Sigmoid colon (tissue), 7 donors: ENCODE data around the gene TOP1. TPM values are rescaled to one million over a fixed set of nuclear protein-coding genes. Genes with fewer than 3 reads are reported as not detected.

Source experiments
- DNase-seq: peaks from one replicate; pipeline ENCODE4 v3.0.0-alpha.2; 2019
- H3K27ac ChIP-seq, 4 donors: fragments of 200-600 bp; sonication (generic); one replicate each; pipeline ENCODE4 v1.5.1; 2016 to 2019; ENCODE audit warnings: mild to moderate bottlenecking in 1 of 4
- H3K27me3 ChIP-seq, 3 donors: fragments of 200-600 bp; sonication (generic); one replicate each; pipeline ENCODE4 v1.5.1; 2019; ENCODE audit warnings: mild to moderate bottlenecking in 1 of 3
- H3K36me3 ChIP-seq, 4 donors: fragments of 200-600 bp; sonication (generic); one replicate each; pipeline ENCODE4 v1.5.1; 2016 to 2019
- H3K4me1 ChIP-seq, 4 donors: fragments of 200-600 bp; sonication (generic); one replicate each; pipeline ENCODE4 v1.5.1; 2017 to 2019
- H3K4me3 ChIP-seq, 4 donors: fragments of 200-600 bp; sonication (generic); one replicate each; pipeline ENCODE4 v1.5.1; 2017 to 2019; ENCODE audit warnings: mild to moderate bottlenecking in 2 of 4, moderate library complexity in 1 of 4
- H3K9me3 ChIP-seq, 4 donors: fragments of 200-600 bp in 3 of 4; sonication (generic) in 3 of 4; one replicate each; pipeline versions ENCODE4 v1.5.1 to v1.6.1; 2013 to 2019
- EP300 ChIP-seq, 4 donors: sonication (generic); formaldehyde crosslinking; IDR thresholded peaks; one replicate each; pipeline ENCODE4 v1.6.1; 2017; ENCODE audit warnings: antibody characterized with exemption in 4 of 4
- POLR2A ChIP-seq, 2 donors: fragments of 450-650 bp; IDR thresholded peaks; one replicate each; pipeline ENCODE4 v1.6.1; 2016; ENCODE audit warnings: antibody characterized with exemption in 2 of 2, mild to moderate bottlenecking in 2 of 2, moderate library complexity in 2 of 2
- POLR2AphosphoS5 ChIP-seq, 4 donors: sonication (generic); formaldehyde crosslinking; IDR thresholded peaks; one replicate each; pipeline ENCODE4 v1.6.1; 2017; ENCODE audit warnings: antibody characterized with exemption in 4 of 4
- WGBS, 2 donors: extraction: QIAGEN DNeasy Blood & Tissue Kit; methylation state at CpG; one replicate each; pipeline ENCODE4 v1.1.7; 2013; 5-methylcytosine and 5-hydroxymethylcytosine counted together
- intact Hi-C: fragments of 100-400 bp; cut with DNase I; formaldehyde crosslinking; loops from one replicate; pipeline ENCODE4 v1.15.1; 2023
- polyA plus RNA-seq, 3 donors: library from polyadenylated mRNA; stranded (reverse); fragments of 200-250 nt; gene quantifications; one replicate each; pipeline ENCODE4 v1.2.3, GENCODE V29; 2013
- total RNA-seq, 4 donors: library from RNA; depleted of rRNA; stranded (reverse); fragments of >200 nt; gene quantifications; one replicate each; pipeline ENCODE4 v1.1.0, GENCODE V29; 2016
- TF ChIP-seq, protein P1 (sequence below), 4 experiments: fragments of 450-650 bp in 3 of 4; fragments of 200-600 bp in 1 of 4; IDR thresholded peaks; one replicate each; pipeline ENCODE4 v1.5.1; 2016 to 2019; ENCODE audit warnings: antibody characterized with exemption in 4 of 4, mild to moderate bottlenecking in 3 of 4, moderate library complexity in 2 of 4
- donor health status: healthy with polysubstance abuse.
- donor health status: Bipolar disorder and iron deficiency.
- donor health status: healthy.

Gene TOP1
- total and polyA plus RNA-seq, 7 donors = 22.0 to 45.0 (median 26.4) TPM

GRCh38 chr20:41165001-41165882 is 136.6 kb downstream of the TOP1 start:
- H3K9me3 ChIP-seq = no peaks in the 10 kb centered on the region
- WGBS, 2 donors = 90 to 94% methylated on average over 24 of the region's 24 CpGs
- peaks cover 52 to 83% (median 70%) of the 10 kb centered on the region in 4 donors for H3K36me3 ChIP-seq

GRCh38 chr20:41166201-41167117 is 137.8 kb downstream of the TOP1 start:
- Histone ChIP-seq H3K36me3 (peaks cover 52 to 90% (median 76%) of the 10 kb centered on the region in 4 donors), H3K9me3 (no peaks in the 10 kb centered on the region), H3K4me3 (no peak overlapping the region), H3K27ac (no peak overlapping the region), H3K4me1 (peaks cover 0 to under 1% (median 0%) of the 10 kb centered on the region in 4 donors), H3K27me3 (no peaks in the 10 kb centered on the region)
- 91 to 94% methylated on average over 27 of the region's 27 CpGs for WGBS, 2 donors
- TF ChIP-seq EP300 (IDR thresholded peaks at IDR 0.05) (no peak), POLR2AphosphoS5 (IDR thresholded peaks at IDR 0.05) (no peak), POLR2A (IDR thresholded peaks at IDR 0.05) (no peak)
- TF ChIP-seq, protein P1, sequence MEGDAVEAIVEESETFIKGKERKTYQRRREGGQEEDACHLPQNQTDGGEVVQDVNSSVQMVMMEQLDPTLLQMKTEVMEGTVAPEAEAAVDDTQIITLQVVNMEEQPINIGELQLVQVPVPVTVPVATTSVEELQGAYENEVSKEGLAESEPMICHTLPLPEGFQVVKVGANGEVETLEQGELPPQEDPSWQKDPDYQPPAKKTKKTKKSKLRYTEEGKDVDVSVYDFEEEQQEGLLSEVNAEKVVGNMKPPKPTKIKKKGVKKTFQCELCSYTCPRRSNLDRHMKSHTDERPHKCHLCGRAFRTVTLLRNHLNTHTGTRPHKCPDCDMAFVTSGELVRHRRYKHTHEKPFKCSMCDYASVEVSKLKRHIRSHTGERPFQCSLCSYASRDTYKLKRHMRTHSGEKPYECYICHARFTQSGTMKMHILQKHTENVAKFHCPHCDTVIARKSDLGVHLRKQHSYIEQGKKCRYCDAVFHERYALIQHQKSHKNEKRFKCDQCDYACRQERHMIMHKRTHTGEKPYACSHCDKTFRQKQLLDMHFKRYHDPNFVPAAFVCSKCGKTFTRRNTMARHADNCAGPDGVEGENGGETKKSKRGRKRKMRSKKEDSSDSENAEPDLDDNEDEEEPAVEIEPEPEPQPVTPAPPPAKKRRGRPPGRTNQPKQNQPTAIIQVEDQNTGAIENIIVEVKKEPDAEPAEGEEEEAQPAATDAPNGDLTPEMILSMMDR (IDR thresholded peaks at IDR 0.05) = no peak
- intact Hi-C loops = no loop called here
- DNase-seq = no peak

More at GRCh38 chr20:41165001-41165882, 136.6 kb downstream of the TOP1 start:
- H3K4me3 ChIP-seq = no peak overlapping the region
- intact Hi-C loops = no loop called here
- H3K27ac ChIP-seq = no peak overlapping the region
- no peaks in the 10 kb centered on the region for H3K27me3 ChIP-seq
- TF ChIP-seq, protein P1 (IDR thresholded peaks at IDR 0.05) = no peak
- no peak for TF ChIP-seq EP300 (IDR thresholded peaks at IDR 0.05)
- no peak for TF ChIP-seq POLR2A (IDR thresholded peaks at IDR 0.05)
- no peak for TF ChIP-seq POLR2AphosphoS5 (IDR thresholded peaks at IDR 0.05)
- H3K4me1 ChIP-seq = no peaks in the 10 kb centered on the region
- peak; percentile 39 for DNase-seq

DNA sequence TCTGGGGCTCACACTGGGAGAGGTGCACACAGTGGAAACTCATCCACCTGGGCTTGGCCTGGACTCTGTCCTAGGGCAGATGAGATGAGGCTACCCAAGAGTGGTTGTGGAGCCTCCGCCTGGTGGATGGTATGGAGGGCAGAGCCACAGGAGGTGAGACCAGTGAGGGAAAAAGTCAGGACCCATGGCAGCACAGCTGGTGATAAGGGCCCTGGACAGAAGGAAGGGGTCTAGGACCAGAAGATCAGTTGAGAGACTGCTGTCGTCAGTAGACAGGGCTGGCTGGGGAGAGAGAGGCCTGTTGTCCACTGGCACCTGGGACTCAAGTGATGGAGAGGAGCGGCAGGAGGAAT is 138.5 kb downstream of the TOP1 start:
- intact Hi-C loops = no loop called here
- Histone ChIP-seq H3K27me3 (no peaks in the 10 kb centered on the region), H3K9me3 (no peaks in the 10 kb centered on the region), H3K4me1 (peaks cover 0 to 7% (median 3%) of the 10 kb centered on the region in 4 donors), H3K36me3 (peaks cover 52 to 97% (median 76%) of the 10 kb centered on the region in 4 donors), H3K4me3 (no peak overlapping the region), H3K27ac (no peak overlapping the region)
- TF ChIP-seq EP300 (IDR thresholded peaks at IDR 0.05) = no peak
- TF ChIP-seq POLR2A (IDR thresholded peaks at IDR 0.05) = no peak
- no peak for TF ChIP-seq POLR2AphosphoS5 (IDR thresholded peaks at IDR 0.05)
- TF ChIP-seq, protein P1 (IDR thresholded peaks at IDR 0.05) = no peak
- 95 to 96% methylated on average over 3 of the region's 3 CpGs for WGBS, 2 donors
- no peak for DNase-seq

- H3K9me3 ChIP-seq = no peaks in the 10 kb centered on the region
- intact Hi-C loops = no loop called here
- H3K27ac ChIP-seq = peak overlapping the region in 1 of 4 donors; percentile 30
- H3K4me3 ChIP-seq = no peak overlapping the region
- peaks cover 0 to 12% (median 9%) of the 10 kb centered on the region in 4 donors for H3K4me1 ChIP-seq
- TF ChIP-seq, protein P1 (IDR thresholded peaks at IDR 0.05) = no peak
- TF ChIP-seq EP300 (IDR thresholded peaks at IDR 0.05) = no peak
- TF ChIP-seq POLR2AphosphoS5 (IDR thresholded peaks at IDR 0.05) = no peak
- TF ChIP-seq POLR2A (IDR thresholded peaks at IDR 0.05) = no peak
- DNase-seq = peak; percentile 36
- peaks cover 52 to 98% (median 73%) of the 10 kb centered on the region in 4 donors for H3K36me3 ChIP-seq
- no peaks in the 10 kb centered on the region for H3K27me3 ChIP-seq
- 70 to 89% methylated on average over 11 of the region's 11 CpGs for WGBS, 2 donors
Observed at GRCh38 chr20:41167481-41168253, 139.0 kb downstream of the TOP1 start.
